ENCODE data around the gene KIAA1217. TPM values are rescaled to one million over a fixed set of nuclear protein-coding genes. Genes with fewer than 3 reads are reported as not detected.

The KIAA1217 gene
- total and polyA plus RNA-seq, 9 of the 15 experiments (the other 6 are each of a cell fraction or from before 2014, with no cell fraction given): 0.04 TPM; not detected in 8

DNA sequence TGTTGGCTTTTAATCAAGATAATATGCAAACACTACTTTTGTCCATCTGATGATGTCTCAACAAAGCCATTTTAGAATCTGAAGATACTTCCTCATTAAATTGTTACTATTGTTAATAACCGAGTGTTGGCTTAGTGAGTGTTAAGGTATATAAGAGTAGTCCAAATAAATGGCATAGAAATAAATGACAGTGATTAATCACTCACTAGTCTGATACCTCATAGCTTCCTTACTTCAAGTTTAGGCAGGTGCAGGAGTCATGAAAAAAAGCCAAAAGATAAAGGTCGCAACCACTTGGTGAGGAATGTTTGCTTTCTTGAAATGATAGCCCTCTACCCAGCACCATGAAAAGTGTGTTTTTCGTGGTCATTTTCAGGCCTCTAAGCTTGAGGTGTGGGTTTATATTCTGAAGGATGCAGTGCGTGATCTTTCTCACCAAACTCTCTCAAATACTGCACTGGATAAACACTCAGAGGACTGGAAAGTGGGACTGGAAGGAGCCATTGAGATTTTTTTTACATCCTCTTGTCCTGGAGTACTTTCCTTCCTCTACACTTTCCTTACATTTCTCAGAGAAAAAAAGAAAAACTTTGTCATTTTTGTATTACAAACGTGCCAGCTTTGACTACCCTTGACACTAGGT, 138.1 kb downstream of the KIAA1217 start:
- DNase-seq (ENCODE audit: extremely low read depth in 1 of 4, low spot score in 3 of 4) (no peak), FAIRE-seq (no peak), ATAC-seq (no peak)
- Histone ChIP-seq H3K4me3 (no peak overlapping the region), H3K27ac (ENCODE audit: extremely low read depth, low read depth, low read length) (no peak overlapping the region), H3K9ac (ENCODE audit: insufficient read depth in 1 of 2, low read depth in 2 of 2, low read length in 2 of 2) (no peak overlapping the region), H3K9me3 (replicated peaks; ENCODE audit: control insufficient read depth, insufficient read depth, low read depth, low read length) (no peaks in the 10 kb centered on the region), H2AFZ (ENCODE audit: low read depth, low read length) (no peak overlapping the region), H3K79me2 (ENCODE audit: control insufficient read depth, insufficient read depth, low read length) (no peaks in the 10 kb centered on the region), H3K9me1 (ENCODE audit: control insufficient read depth, insufficient read depth, low read length) (no peaks in the 10 kb centered on the region), H3K4me1 (replicated peaks in 1 of 2; ENCODE audit: control insufficient read depth in 2 of 2, insufficient read depth in 2 of 2, low read length in 2 of 2) (no peaks in the 10 kb centered on the region), H3K27me3 (ENCODE audit: control insufficient read depth in 2 of 2, insufficient read depth in 2 of 2, low read length in 2 of 2) (peaks cover 0 to 4% of the 10 kb centered on the region in 2 experiments; a peak in 1 of 5 replicates), H3K36me3 (ENCODE audit: control insufficient read depth, insufficient read depth, low read length) (no peaks in the 10 kb centered on the region), H4K20me1 (replicated peaks; ENCODE audit: control insufficient read depth, insufficient read depth, low read length) (no peaks in the 10 kb centered on the region), H3K4me2 (ENCODE audit: insufficient read depth, low read length) (no peak overlapping the region)
- 2% methylated on average over 5 of the region's 5 CpGs for WGBS (ENCODE audit: insufficient coverage, low coverage, missing lambda C conversion rate)
- intact Hi-C loops (cut with micrococcal nuclease) (no loop called here), in situ Hi-C loops (cut with MboI) (no loop called here)
- ChIA-PET POLR2A (no interaction called here), CTCF (ENCODE audit: low intra/inter-chr PET ratio) (no interaction called here)
- TF ChIP-seq ZNF589 (CRISPR knock-in tag; IDR thresholded peaks at IDR 0.05; ENCODE audit: low read depth): no peak
- TF ChIP-seq, protein P1, sequence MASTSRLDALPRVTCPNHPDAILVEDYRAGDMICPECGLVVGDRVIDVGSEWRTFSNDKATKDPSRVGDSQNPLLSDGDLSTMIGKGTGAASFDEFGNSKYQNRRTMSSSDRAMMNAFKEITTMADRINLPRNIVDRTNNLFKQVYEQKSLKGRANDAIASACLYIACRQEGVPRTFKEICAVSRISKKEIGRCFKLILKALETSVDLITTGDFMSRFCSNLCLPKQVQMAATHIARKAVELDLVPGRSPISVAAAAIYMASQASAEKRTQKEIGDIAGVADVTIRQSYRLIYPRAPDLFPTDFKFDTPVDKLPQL (IDR thresholded peaks at IDR 0.05; ENCODE audit: extremely low read depth, insufficient read length): no peak
- no peak for TF ChIP-seq IRF9 (tag; IDR thresholded peaks at IDR 0.05)
- TF ChIP-seq ZBTB12 (CRISPR knock-in tag; IDR thresholded peaks at IDR 0.05): no peak
- TF ChIP-seq POLR2B (IDR thresholded peaks at IDR 0.05; ENCODE audit: low read depth, partially characterized antibody): no peak
- TF ChIP-seq ZNF3 (CRISPR knock-in tag; IDR thresholded peaks at IDR 0.05): no peak
- TF ChIP-seq RFX5 (IDR thresholded peaks at IDR 0.05; ENCODE audit: low read depth, low read length): no peak
- no peak for TF ChIP-seq CSDE1 (IDR thresholded peaks at IDR 0.05)
- no peak for TF ChIP-seq GABPB1 (CRISPR knock-in tag; IDR thresholded peaks at IDR 0.05)
- no TSS peak for BruUV-seq (replicated peaks)
